Small intestine (tissue), 7 donors: ENCODE data around the gene RAB17. TPM values are rescaled to one million over a fixed set of nuclear protein-coding genes. Genes with fewer than 3 reads are reported as not detected.

Source experiments
- DNase-seq, 2 donors: peaks; one replicate each; pipeline versions ENCODE4 v3.0.0 to v3.0.0-alpha.2; 2013
- FAIRE-seq: peaks from 2 replicates; lab custom pipeline; 2012; peaks lifted over from hg19 to GRCh38; lab: Jason Lieb, UNC
- H3K27ac ChIP-seq, 3 donors: one replicate each; pipeline ENCODE4 v1.5.1; 2013; ENCODE audit warnings: low read length in 2 of 3, mild to moderate bottlenecking in 2 of 3, control low read depth in 1 of 3, inconsistent platforms in 1 of 3, low read depth in 1 of 3, moderate library complexity in 1 of 3
- H3K27me3 ChIP-seq, 3 donors: one replicate each; pipeline ENCODE4 v1.6.1; 2013; ENCODE audit warnings: low read length in 3 of 3, inconsistent platforms in 1 of 3; ENCODE audit not compliant: control insufficient read depth in 3 of 3, insufficient read depth in 3 of 3
- H3K36me3 ChIP-seq, 3 donors: one replicate each; pipeline ENCODE4 v1.6.1; 2013; ENCODE audit warnings: low read length in 3 of 3, inconsistent platforms in 1 of 3, low read depth in 1 of 3, mild to moderate bottlenecking in 1 of 3, moderate library complexity in 1 of 3; ENCODE audit not compliant: control insufficient read depth in 3 of 3, insufficient read depth in 2 of 3
- H3K4me1 ChIP-seq, 3 donors: one replicate each; pipeline ENCODE4 v1.6.1; 2013; ENCODE audit warnings: low read length in 2 of 3, inconsistent platforms in 1 of 3, low read depth in 1 of 3, mild to moderate bottlenecking in 1 of 3, moderate library complexity in 1 of 3; ENCODE audit not compliant: control insufficient read depth in 3 of 3, insufficient read depth in 2 of 3
- H3K4me3 ChIP-seq, 3 donors: one replicate each; pipeline ENCODE4 v1.5.1; 2013; ENCODE audit warnings: low read length in 3 of 3, control low read depth in 1 of 3, inconsistent platforms in 1 of 3, low read depth in 1 of 3, mild to moderate bottlenecking in 1 of 3, moderate library complexity in 1 of 3
- H3K9me3 ChIP-seq, 2 donors: one replicate each; pipeline ENCODE4 v1.6.1; 2013; ENCODE audit warnings: low read depth in 1 of 2, low read length in 1 of 2; ENCODE audit not compliant: control insufficient read depth in 2 of 2, insufficient read depth in 1 of 2
- WGBS, 3 donors: extraction: QIAGEN DNeasy Blood & Tissue Kit; methylation state at CpG; one replicate each; pipeline ENCODE4 v1.1.7; 2013; 5-methylcytosine and 5-hydroxymethylcytosine counted together
- polyA plus RNA-seq, 4 donors: library from polyadenylated mRNA; stranded (reverse) in 3 of 4; unstranded in 1 of 4; fragments of 200-250 nt in 3 of 4; fragments of 120-200 nt in 1 of 4; gene quantifications; one replicate each; pipeline versions ENCODE4 v1.2.1 to v1.2.3, GENCODE V29; 2013
- donor health status: healthy with polysubstance abuse.
- donor health status: control.
- donor health status: control.
- donor health status: Bipolar disorder and iron deficiency.
- donor health status: healthy.

Gene RAB17
- polyA plus RNA-seq, 4 donors = 52.8 to 613 (median 354) TPM

DNA sequence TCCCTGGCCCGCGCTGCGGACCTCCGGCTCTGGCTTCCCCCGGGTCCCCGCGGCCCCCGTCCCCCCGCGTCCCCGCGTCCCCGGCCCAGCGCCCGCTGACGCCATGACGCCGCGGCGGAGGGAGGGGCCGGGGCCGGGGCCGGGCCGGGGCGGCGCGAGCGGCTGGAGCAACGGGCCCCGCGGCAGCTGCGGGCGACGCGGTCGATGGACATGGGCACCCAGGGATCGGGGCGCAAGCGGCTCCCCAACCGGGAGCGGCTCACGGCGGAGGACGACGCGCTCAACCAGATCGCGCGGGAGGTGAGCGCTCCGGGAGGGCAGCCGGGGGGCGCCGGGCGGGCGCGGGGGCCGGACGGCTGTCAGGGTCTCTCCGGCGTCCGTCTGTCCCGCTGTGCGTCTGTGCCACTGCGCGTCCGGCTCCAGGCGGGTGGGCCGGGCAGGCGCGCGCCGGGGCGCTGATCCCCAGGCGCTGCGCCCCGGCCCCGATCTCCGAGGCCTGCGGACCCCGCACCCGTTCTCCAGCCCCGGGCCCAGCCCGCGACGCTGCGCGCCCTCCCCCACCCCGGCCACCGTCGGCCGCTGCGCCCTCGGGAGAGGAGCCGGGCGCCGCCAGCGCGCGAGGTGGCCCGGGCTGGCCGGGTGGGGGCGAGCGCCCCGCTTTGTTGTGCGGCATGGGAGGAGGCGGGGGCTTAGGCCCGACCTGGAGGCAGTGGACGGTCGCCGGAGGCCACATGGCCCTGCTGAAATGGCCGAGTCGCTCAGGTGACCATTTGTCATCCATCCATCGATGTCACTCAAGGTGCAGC is 37.1 kb upstream of the RAB17 start, which contains the start of gene LRRFIP1:
TSS of gene LRRFIP1 (plus strand) at position 147 of the 806 bp plus-strand sequence. CDS start at position 205, 58 bp downstream.
- Histone ChIP-seq H3K27me3 (peaks cover 0 to 67% (median 0%) of the 10 kb centered on the region in 3 donors), H3K4me3 (peak within 1 kb of the TSS; percentile 35 to 50 (median 41)), H3K4me1 (peaks cover 0 to 10% (median 0%) of the 10 kb centered on the region in 3 donors), H3K27ac (no peak within 1 kb of the TSS), H3K36me3 (peaks cover 0 to 17% (median 0%) of the 10 kb centered on the region in 3 donors), H3K9me3 (no peaks in the 10 kb centered on the region)
- FAIRE-seq (no peak), DNase-seq (peak in 1 of 2 donors; percentile 68)
- 1 to 2% (median 2%) methylated on average over 43 to 114 of the region's 114 CpGs for WGBS, 3 donors

DNA sequence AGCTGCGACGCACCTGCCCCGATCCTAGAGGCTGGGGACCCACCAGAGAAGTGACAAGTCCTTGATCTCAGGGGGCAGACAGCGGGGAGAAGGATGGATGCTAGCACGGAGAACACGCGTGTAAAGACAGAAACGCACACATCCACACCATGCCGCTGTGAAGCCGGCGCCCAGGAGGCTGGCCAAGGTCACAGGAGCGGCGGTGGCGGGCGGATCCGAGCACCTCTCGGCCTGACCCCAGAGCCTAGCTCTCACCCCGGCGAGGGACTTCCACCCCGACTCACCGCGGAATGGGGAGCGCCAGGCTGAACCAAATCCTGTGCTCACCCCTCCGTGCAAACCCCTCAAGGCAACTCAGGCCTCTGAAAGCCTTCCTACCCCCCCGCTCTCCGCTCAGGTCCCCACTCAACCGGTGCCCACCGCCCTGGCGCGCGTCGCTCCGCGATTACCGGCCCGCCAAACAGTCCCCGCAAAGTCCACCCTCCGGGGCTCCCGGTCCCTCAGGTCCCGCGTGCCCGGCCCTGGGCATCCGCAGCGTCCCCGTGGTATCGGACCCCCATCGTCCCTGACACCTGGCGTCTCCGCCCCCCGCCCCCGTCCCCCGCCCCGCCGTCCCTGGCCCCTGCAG is 36.4 kb upstream of the RAB17 start:
- DNase-seq (peak in 1 of 2 donors; percentile 36), FAIRE-seq (no peak)
- Histone ChIP-seq H3K4me1 (peaks cover 0 to 10% (median 0%) of the 10 kb centered on the region in 3 donors), H3K4me3 (peak overlapping the region; percentile 35 to 50 (median 41)), H3K9me3 (no peaks in the 10 kb centered on the region), H3K27ac (no peak overlapping the region), H3K36me3 (peaks cover 0 to 11% (median 0%) of the 10 kb centered on the region in 3 donors), H3K27me3 (peaks cover 0 to 61% (median 0%) of the 10 kb centered on the region in 3 donors)
- WGBS, 3 donors = 11 to 18% (median 18%) methylated on average over 44 to 54 of the region's 54 CpGs

DNA sequence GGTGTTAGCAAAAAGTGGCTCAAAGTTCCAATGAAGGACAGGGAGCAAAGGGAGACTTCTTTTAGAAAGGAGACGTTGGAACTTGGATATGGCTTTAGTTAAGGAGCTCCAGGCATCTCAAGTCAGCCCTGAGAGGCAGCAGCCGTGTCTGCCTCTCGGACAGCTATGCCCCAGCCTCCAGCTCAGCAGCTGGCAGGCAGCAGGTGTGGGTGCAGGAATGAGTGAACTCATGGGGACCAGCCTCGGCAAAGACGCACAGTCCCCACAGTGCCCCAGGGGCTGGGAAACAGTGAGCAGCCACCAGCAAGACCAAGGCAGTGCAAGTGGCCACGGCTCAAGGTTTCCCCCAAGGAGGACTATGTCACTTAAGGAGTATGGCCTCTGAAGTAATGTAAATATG is 35.2 kb upstream of the RAB17 start:
- Histone ChIP-seq H3K27me3 (peaks cover 0 to 56% (median 0%) of the 10 kb centered on the region in 3 donors), H3K36me3 (peaks cover 0 to 6% (median 0%) of the 10 kb centered on the region in 3 donors), H3K4me1 (peaks cover 0 to 10% (median 0%) of the 10 kb centered on the region in 3 donors), H3K9me3 (no peaks in the 10 kb centered on the region), H3K27ac (peak overlapping the region in 1 of 3 donors; percentile 57), H3K4me3 (no peak overlapping the region)
- WGBS, 3 donors = 14 to 32% (median 28%) methylated on average over 6 of the region's 6 CpGs
- FAIRE-seq (no peak), DNase-seq (no peak)

DNA sequence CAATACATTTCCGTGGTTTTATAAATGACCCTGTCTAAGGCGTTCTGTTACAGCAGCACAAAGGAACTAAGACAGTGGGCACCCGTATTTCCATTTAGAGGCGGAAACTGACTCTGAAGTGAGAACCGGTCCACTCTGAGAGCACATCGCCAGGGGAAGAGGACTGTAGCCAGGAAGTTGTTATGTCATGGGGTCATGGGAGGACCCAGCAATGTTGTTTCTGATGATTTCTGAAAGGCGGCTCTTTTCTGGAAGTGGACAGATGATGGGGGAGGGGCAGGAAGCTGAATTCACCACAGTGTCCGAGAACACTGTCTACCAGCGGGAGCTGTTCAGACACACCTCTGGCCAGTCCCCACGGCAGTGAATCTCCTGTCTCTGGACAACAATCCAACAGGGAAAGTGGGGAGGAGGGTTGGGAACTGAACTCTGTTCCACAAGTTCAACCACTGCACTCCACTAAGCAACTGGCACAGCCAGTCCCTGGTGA is 34.7 kb upstream of the RAB17 start:
- FAIRE-seq = no peak

DNA sequence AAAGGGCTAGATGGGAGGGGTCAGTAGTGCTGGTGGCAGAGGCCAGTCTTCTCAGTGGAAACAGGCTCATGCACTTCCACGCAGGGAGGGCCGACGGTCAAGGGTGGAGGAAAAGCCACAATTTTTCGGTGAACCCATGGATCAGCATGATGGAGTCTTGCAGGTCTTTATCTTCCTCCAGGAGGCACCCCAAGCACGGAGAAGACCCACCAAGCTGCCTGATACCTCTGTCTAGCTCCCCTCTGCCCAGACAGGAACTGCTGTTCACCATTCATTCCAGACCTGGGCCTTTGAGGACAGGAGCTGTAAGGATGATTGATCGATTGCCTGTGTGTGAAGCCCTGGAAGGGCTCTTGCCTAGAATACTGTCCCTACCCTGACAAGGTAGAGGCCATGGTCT is 34.0 kb upstream of the RAB17 start:
- 84 to 89% (median 88%) methylated on average over 6 of the region's 6 CpGs for WGBS, 3 donors
- Histone ChIP-seq H3K4me1 (peaks cover 0 to 10% (median 0%) of the 10 kb centered on the region in 3 donors), H3K36me3 (no peaks in the 10 kb centered on the region), H3K27ac (no peak overlapping the region), H3K27me3 (peaks cover 0 to 46% (median 0%) of the 10 kb centered on the region in 3 donors), H3K9me3 (no peaks in the 10 kb centered on the region), H3K4me3 (no peak overlapping the region)
- FAIRE-seq (no peak), DNase-seq (no peak)

More for the DNA sequence above, 34.7 kb upstream of the RAB17 start:
- peaks cover 0 to 10% (median 0%) of the 10 kb centered on the region in 3 donors for H3K4me1 ChIP-seq
- H3K36me3 ChIP-seq = peaks cover 0 to 1% (median 0%) of the 10 kb centered on the region in 3 donors
- H3K9me3 ChIP-seq = no peaks in the 10 kb centered on the region
- no peak for DNase-seq
- no peak overlapping the region for H3K4me3 ChIP-seq
- peaks cover 0 to 51% (median 0%) of the 10 kb centered on the region in 3 donors for H3K27me3 ChIP-seq
- WGBS, 3 donors = 63 to 88% (median 78%) methylated on average over 10 of the region's 10 CpGs
- peak overlapping the region in 1 of 3 donors; percentile 57 for H3K27ac ChIP-seq

DNA sequence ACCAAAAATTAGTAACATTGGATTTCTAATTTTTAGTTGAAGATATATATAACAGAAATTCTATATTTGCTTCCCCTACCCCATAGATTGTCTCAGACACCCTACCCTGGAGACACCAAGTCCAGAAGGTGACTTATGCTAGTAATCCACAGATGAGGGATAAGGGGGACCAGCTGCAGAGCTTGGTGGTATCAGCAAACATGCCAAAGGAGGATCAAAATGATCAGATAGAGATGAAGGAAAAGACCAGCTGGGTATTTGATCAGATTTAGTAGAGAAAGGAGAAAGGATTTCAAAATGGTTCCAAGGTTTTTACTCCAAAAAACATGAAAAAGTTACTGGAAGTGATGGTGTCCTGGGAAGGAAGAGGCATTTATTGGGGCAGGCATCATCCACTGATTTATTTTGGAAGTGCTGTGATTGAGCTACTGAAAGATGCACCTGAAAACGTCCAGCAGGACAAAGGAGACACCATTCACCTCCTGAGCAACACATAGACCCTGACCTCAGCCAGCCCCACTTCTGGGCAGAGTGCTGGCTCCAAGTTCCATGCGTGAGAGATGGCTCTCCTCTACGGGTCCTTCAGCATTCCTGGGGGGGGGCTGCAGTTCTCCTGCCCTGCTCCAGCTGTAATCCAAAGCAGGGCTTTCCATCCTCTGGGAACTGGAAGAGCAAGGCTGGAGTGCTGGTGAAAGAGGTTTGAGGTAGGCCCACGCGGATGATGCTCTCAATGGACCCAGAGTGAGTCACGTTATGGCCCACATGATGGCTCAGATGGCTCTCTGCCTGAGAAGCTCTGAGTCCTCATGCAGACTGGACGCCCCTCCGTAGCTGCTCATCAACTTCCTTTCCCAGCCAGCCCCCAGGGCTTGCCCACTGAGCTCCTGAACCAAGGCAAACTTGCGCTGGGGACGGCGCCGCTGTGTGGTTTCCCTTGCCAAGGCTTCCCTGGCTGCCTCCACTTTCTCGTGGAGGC is 33.2 kb upstream of the RAB17 start:
- 77 to 81% (median 80%) methylated on average over 13 of the region's 13 CpGs for WGBS, 3 donors
- Histone ChIP-seq H3K9me3 (no peaks in the 10 kb centered on the region), H3K4me1 (peaks cover 0 to 10% (median 0%) of the 10 kb centered on the region in 3 donors), H3K27ac (no peak overlapping the region), H3K36me3 (no peaks in the 10 kb centered on the region), H3K4me3 (no peak overlapping the region), H3K27me3 (peaks cover 0 to 39% (median 0%) of the 10 kb centered on the region in 3 donors)
- DNase-seq (no peak), FAIRE-seq (no peak)

DNA sequence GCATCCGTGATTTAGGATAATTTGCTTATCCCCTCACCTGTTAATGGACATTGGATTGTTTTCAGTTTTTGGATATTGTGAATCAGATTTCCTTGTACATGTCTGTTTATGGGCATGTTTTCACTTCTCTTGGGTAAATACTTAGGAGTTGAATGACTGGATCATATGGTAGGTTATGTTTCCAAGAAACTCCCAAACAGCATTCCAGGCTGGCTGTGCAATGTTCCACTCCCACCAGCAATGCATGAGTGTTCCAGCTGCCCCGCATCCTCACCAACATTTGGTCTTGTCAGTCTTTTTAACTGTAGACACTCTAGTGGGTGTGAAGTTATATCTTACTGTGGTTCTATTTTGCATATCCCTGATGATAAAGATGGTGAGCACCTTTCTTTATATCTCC is 27.9 kb upstream of the RAB17 start:
- H3K4me1 ChIP-seq = peaks cover 0 to 9% (median 4%) of the 10 kb centered on the region in 3 donors
- H3K27ac ChIP-seq = no peak overlapping the region
- DNase-seq (no peak), FAIRE-seq (no peak)
- H3K27me3 ChIP-seq = no peaks in the 10 kb centered on the region
- no peak overlapping the region for H3K4me3 ChIP-seq
- H3K36me3 ChIP-seq = no peaks in the 10 kb centered on the region
- WGBS, 3 donors = 80 to 85% (median 82%) methylated on average over 2 of the region's 2 CpGs
- no peaks in the 10 kb centered on the region for H3K9me3 ChIP-seq
